ENCODE results near the gene MPP3.

The MPP3 gene

GRCh38 chr17:43771463-43771862 lies 61.5 kb downstream of the MPP3 start:
- no peak for DNase-seq (ENCODE audit: low read depth)

DNA sequence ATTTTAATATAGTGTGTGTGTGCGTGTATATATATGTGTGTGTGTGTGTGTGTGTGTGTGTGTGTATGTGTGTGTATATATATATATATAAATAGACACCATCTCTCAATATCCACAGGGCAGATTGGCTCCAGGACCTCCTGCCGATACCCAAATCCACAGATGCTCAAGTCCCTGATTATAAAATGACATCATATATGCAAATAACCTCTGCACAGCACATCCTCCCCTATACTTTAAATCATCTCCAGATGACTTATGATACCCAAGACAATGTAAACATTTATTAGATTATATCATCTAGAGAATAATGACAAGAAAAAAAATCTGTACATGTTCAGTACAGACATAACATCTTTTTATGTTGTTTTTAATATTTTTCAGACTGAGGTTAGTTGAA lies 62.0 kb downstream of the MPP3 start:
- DNase-seq (ENCODE audit: low read depth), result no peak

DNA sequence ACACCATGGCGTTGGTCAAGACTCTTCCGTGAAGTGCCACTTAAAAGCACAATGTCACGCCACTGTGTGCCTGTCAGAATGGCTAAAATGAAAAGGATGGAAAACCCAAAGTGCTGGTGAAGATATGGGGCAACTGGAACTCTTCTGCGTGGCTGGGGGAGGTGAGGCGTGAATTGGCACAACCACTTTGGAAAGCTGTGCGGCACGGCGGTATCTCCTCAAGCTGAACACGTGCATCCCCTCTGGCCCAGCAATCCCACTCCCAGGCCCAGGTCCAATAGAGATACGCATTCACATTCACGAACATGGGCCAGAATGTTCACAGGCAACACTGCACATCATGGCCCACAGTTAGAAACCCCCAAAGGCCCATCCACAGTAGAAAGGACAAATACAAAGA lies 63.1 kb downstream of the MPP3 start:
- DNase-seq (ENCODE audit: low read depth), result no peak

- no peak for DNase-seq (ENCODE audit: low read depth)
Observed at GRCh38 chr17:43769426-43769825, 63.5 kb downstream of the MPP3 start.

GRCh38 chr17:43768943-43769342 lies 64.0 kb downstream of the MPP3 start:
- no peak for DNase-seq (ENCODE audit: low read depth)

- no peak for DNase-seq (ENCODE audit: low read depth)
Observed at GRCh38 chr17:43768382-43768781, 64.6 kb downstream of the MPP3 start.

DNA sequence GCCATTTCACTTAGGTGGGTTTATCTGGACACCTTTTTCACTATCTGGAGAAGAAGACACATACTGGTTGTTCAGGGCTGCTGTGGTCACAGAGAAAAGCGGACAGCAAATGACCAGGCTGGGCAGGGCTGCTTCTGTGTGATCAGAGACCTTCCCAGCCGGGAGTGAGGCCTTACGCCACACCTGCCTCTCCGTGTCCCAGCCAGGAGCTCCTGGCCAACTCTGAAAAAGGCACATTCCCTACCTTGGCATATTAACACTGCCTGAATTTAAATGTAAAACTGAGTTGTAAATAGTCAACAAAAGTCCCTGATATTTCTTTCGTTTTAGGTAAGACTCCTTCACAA lies 65.3 kb downstream of the MPP3 start:
- no peak for DNase-seq (ENCODE audit: low read depth)

GRCh38 chr17:43767053-43767712 lies 65.8 kb downstream of the MPP3 start:
- DNase-seq (ENCODE audit: low read depth), result no peak

GRCh38 chr17:43766413-43767052 lies 66.4 kb downstream of the MPP3 start:
- DNase-seq (ENCODE audit: low read depth), result no peak

DNA sequence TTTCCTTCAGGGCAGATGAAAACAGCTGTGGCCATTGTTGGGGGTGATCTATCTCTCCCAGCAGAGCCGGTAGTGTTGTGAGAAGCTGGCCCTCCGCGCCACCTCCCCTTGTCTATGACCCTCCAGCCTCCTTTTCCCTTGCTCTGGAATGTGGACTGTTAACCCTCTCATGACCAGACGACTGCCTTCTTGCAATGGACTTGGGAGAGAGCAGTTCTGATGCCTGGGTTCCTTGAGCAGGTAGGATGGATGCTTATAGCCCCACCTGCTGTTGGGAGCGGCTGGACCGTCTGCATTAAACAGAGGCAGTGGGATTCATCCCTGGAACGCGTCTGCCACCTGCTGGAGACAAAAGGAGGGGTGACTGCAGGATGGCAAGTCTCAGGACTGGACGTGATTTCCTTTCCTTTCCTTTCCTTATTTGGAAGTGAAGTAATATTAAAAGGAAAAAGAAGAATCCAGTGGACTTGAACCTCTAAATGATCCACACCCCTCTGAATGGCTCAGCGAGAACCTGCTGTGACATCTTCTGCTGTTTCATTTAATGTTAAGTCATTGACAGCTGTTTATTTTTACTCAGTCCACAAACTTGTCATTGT lies 72.6 kb downstream of the MPP3 start:
- peak; percentile 69 for DNase-seq (ENCODE audit: low read depth)

- DNase-seq (ENCODE audit: low read depth), result no peak
Observed at GRCh38 chr17:43759836-43760235, 73.1 kb downstream of the MPP3 start.

DNA sequence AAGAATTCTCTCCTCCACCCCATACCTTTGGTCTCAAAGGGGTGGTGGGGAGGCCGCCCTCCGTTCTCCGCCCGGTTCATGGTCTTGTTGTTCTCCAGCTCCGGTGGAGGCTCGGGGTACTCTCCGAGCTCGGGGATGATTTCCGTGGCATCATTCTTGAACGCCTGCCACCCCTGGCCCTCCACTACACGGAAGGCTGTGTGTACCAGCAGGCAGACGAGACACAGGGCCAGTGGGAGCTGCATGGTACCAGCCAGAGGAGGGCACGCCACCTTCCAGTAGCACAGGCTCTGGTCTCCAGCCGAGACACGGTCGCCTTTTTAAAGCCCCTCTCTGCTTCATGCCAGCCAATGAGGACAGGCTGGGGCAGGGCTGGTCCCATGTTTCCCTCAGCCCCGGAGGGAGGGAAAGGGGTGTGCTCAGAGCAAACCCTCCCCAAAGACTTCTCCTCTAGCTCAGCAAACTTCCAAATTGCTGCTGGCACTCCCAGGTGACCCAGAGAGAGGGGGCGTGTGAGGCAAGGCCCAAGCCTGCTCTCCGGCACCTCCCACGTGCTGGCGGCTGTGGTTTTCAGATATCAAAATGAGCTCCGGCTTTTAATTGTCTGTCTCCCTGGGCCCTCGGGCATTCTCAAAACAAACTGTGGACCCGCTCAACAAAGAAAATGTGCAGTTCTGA lies 74.3 kb downstream of the MPP3 start, which contains the start of gene SOST:
TSS of gene SOST (minus strand) at position 295 of the 678 bp plus-strand sequence. CDS start at position 245, 50 bp downstream.
- DNase-seq (ENCODE audit: low read depth), result no peak

DNA sequence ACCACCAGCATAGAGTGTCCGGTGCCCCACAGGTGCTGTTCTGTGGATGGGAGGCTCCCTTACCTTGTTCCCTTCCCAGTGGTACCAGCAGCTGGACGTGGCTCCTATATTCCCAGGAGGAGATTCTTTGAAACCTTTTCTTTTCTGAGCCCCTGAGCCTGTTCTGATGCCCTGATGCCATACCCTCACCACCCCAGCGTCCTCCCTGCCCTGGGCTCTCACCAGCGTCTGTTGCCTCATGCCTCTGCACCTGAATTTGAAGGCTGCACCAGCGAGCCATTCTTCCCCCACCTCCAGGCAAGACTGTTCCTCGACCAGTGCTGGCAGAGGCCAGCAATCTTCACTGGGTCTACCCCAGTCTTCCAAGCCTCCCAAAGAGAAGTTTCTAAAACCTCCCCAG lies 74.9 kb downstream of the MPP3 start:
- no peak for DNase-seq (ENCODE audit: low read depth)

DNA sequence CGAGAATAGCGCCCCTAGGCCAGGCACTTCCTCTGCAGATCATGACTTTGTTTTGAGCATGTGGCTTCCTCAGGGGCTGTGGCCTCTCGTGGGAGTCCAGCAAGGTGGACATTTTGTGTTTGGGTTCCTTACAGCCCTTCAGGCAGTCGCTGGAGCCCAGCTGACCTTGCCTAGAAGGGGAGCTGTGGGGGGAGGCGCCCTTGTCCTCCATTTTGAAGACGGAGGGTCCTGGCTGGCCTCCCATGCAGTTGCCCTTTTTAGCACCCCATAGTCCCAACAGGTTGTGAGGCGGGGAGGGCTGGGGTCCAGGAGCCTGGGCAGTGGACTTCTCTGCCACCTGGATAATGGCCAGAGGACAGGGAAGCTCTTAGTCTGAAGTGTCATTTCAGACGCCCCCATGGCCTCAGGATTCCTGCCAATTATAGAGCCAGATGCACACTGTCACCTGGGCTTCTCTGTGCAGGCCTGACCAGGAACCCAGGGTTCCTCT lies 75.7 kb downstream of the MPP3 start:
- DNase-seq (ENCODE audit: low read depth), result no peak

- DNase-seq (ENCODE audit: low read depth), result no peak
Observed at GRCh38 chr17:43756201-43756600, 76.7 kb downstream of the MPP3 start.

DNA sequence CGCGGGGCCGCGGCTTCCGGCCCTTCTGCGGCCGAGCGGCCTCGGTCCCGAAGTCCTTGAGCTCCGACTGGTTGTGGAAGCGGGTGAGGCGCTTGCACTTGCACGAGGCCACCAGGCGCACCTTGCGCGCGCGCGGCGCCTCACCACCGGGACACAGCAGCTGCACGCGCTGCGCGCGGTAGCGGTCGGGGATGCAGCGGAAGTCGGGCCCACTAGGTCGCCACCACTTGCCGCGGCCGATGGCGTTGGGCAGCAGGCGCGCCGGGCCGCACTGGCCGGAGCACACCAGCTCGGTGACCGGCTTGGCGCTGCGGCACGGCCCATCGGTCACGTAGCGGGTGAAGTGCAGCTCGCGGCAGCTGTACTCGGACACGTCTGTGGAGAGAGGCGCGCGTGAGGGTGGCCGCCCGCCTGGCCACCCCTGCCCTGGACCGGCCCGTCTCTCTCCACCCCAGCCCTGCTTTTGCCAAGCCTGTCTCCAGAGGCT lies 77.5 kb downstream of the MPP3 start:
- DNase-seq (ENCODE audit: low read depth), result no peak

- DNase-seq (ENCODE audit: low read depth), result no peak
Observed at GRCh38 chr17:43754947-43755346, 78.0 kb downstream of the MPP3 start.

GRCh38 chr17:43753493-43754129 lies 79.3 kb downstream of the MPP3 start:
- DNase-seq (ENCODE audit: low read depth), result no peak

Measured in stimulated activated CD8-positive, alpha-beta memory T cell treated with anti-CD3 and anti-CD28 coated beads, Interleukin-12 subunit alpha, Interleukin-12 subunit beta, amount 100 ng/mL, for 4 hours (primary cell).